ENCODE data around the gene CNTNAP2.

Gene CNTNAP2

GRCh38 chr7:147235645-147236382 is 1119.2 kb downstream of the CNTNAP2 start:
- no peak for DNase-seq (ENCODE audit: low read depth in 2 of 2)

- no peak for DNase-seq (ENCODE audit: low read depth in 2 of 2)
Observed at GRCh38 chr7:147240468-147240867, 1123.9 kb downstream of the CNTNAP2 start.

- DNase-seq (ENCODE audit: low read depth in 2 of 2): no peak
Observed at GRCh38 chr7:147245274-147245673, 1128.7 kb downstream of the CNTNAP2 start.

GRCh38 chr7:147249956-147250355 is 1133.4 kb downstream of the CNTNAP2 start:
- no peak for DNase-seq (ENCODE audit: low read depth in 2 of 2)

GRCh38 chr7:147251751-147252325 is 1135.2 kb downstream of the CNTNAP2 start:
- DNase-seq (ENCODE audit: low read depth in 2 of 2): no peak

- no peak for DNase-seq (ENCODE audit: low read depth in 2 of 2)
Observed at GRCh38 chr7:147261693-147262092, 1145.1 kb downstream of the CNTNAP2 start.

GRCh38 chr7:147265528-147265927 is 1148.9 kb downstream of the CNTNAP2 start:
- no peak for DNase-seq (ENCODE audit: low read depth in 2 of 2)

- DNase-seq (ENCODE audit: low read depth in 2 of 2): no peak
Observed at GRCh38 chr7:147276106-147276505, 1159.5 kb downstream of the CNTNAP2 start.

GRCh38 chr7:147276783-147277370 is 1160.3 kb downstream of the CNTNAP2 start:
- no peak for DNase-seq (ENCODE audit: low read depth in 2 of 2)

GRCh38 chr7:147279514-147279913 is 1162.9 kb downstream of the CNTNAP2 start:
- DNase-seq (ENCODE audit: low read depth in 2 of 2): no peak

- no peak for DNase-seq (ENCODE audit: low read depth in 2 of 2)
Observed at GRCh38 chr7:147279964-147280374, 1163.4 kb downstream of the CNTNAP2 start.

GRCh38 chr7:147282204-147282603 is 1165.6 kb downstream of the CNTNAP2 start:
- no peak for DNase-seq (ENCODE audit: low read depth in 2 of 2)

GRCh38 chr7:147296201-147296600 is 1179.6 kb downstream of the CNTNAP2 start:
- no peak for DNase-seq (ENCODE audit: low read depth in 2 of 2)

GRCh38 chr7:147296986-147297385 is 1180.4 kb downstream of the CNTNAP2 start:
- no peak for DNase-seq (ENCODE audit: low read depth in 2 of 2)

- no peak for DNase-seq (ENCODE audit: low read depth in 2 of 2)
Observed at GRCh38 chr7:147298611-147299043, 1182.0 kb downstream of the CNTNAP2 start.

GRCh38 chr7:147300293-147300692 is 1183.7 kb downstream of the CNTNAP2 start:
- DNase-seq (ENCODE audit: low read depth in 2 of 2): no peak

GRCh38 chr7:147304376-147304775 is 1187.8 kb downstream of the CNTNAP2 start:
- no peak for DNase-seq (ENCODE audit: low read depth in 2 of 2)

GRCh38 chr7:147305827-147306226 is 1189.2 kb downstream of the CNTNAP2 start:
- no peak for DNase-seq (ENCODE audit: low read depth in 2 of 2)

GRCh38 chr7:147308539-147308938 is 1191.9 kb downstream of the CNTNAP2 start:
- no peak for DNase-seq (ENCODE audit: low read depth in 2 of 2)

- DNase-seq (ENCODE audit: low read depth in 2 of 2): no peak
Observed at GRCh38 chr7:147311336-147311735, 1194.7 kb downstream of the CNTNAP2 start.

GRCh38 chr7:147321504-147321903 is 1204.9 kb downstream of the CNTNAP2 start:
- no peak for DNase-seq (ENCODE audit: low read depth in 2 of 2)

- DNase-seq (ENCODE audit: low read depth in 2 of 2): no peak
Observed at GRCh38 chr7:147332988-147333387, 1216.4 kb downstream of the CNTNAP2 start.

- no peak for DNase-seq (ENCODE audit: low read depth in 2 of 2)
Observed at GRCh38 chr7:147363101-147363500, 1246.5 kb downstream of the CNTNAP2 start.

Data from activated CD4-positive, alpha-beta T cell treated with anti-CD3 and anti-CD28 coated beads for 24 hours (primary cell).